ENCODE results near the gene RASSF5. TPM values are rescaled to one million over a fixed set of nuclear protein-coding genes. Genes with fewer than 3 reads are reported as not detected.

RASSF5 gene
- total and polyA plus RNA-seq, 10 of the 15 experiments (the other 5 are each of a cell fraction or from before 2014, with no cell fraction given): 14.0 to 89.6 (median 68.9) TPM

DNA sequence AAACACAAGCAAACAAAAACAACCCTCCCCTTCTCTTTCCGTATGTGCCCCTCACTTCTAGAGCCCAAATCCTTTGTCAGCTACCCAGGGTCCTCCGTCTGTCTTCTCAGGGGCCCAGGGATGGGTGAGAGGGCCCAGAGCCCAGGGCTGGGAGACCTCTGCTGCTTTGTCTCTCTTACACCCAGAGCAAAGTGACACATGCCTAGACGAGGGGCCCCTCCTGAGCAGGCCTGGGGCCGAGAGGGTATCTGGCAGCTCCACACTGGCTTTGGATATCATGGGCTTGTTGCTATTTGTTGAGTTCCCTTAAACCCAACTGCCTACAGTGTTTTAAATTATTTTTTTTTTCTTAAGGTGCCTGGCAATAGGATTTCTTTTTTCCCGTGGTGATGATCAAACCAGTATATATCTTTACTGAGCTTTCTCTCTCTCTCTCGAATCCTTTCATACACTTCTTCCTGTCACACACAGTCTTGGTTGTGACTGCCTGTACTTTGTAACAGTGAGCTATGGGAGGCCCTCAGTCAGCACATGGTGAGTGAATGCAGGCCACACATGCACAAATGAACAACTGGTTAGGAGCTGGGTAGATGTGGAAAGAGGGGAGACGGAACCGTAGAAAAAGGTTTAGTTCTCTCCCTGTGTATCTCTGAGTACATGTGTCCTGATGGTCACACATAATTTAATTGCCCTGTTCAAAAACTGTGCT, 14.5 kb downstream of the RASSF5 start:
- Histone ChIP-seq H3K27me3 (replicated peaks in 1 of 2; ENCODE audit: control insufficient read depth in 2 of 2, insufficient read depth in 2 of 2, low read length in 1 of 2) (no peaks in the 10 kb centered on the region), H3K4me3 (no peak overlapping the region), H3K9ac (ENCODE audit: control insufficient read depth, insufficient read depth, low read length) (no peak overlapping the region), H4K20me1 (ENCODE audit: control insufficient read depth, insufficient read depth) (no peaks in the 10 kb centered on the region), H3K9me3 (replicated peaks; ENCODE audit: control insufficient read depth, insufficient read depth, low read length) (no peaks in the 10 kb centered on the region), H3K4me2 (ENCODE audit: control insufficient read depth, insufficient read depth) (no peak overlapping the region), H2AFZ (ENCODE audit: control insufficient read depth, low read depth, low read length) (no peak overlapping the region), H3K4me1 (ENCODE audit: control insufficient read depth, insufficient read depth, low read length) (no peaks in the 10 kb centered on the region), H3K36me3 (ENCODE audit: control insufficient read depth in 2 of 2, insufficient read depth in 2 of 2, low read length in 1 of 2) (no peaks in the 10 kb centered on the region; a peak in 1 of 4 replicates), H3K27ac (ENCODE audit: control insufficient read depth, insufficient read depth) (no peak overlapping the region), H3K79me2 (ENCODE audit: control insufficient read depth, insufficient read depth, low read length) (no peaks in the 10 kb centered on the region)
- intact Hi-C loops (cut with micrococcal nuclease; ENCODE audit: unreplicated experiment): no loop called here
- CTCF ChIA-PET: interaction anchor here (0.9 to 3.1 kb wide), 7 partner anchors 12 to 205 kb away, joined by 3 to 13 read pairs (median 5); no protein-coding TSS in a partner anchor
- WGBS (ENCODE audit: insufficient coverage, insufficient replicate concordance, low lambda C conversion rate, missing lambda C conversion rate): 76% methylated on average over 8 of the region's 8 CpGs
- TSS peak; percentile 19 for BruUV-seq (replicated peaks)
- no peak for FAIRE-seq
- SMC1A ChIA-PET (ENCODE audit: uncharacterized antibody, unreplicated experiment): interaction anchor here (1.0 to 2.5 kb wide), 6 partner anchors 16 to 62 kb away, joined by 3 to 11 read pairs (median 6); partner anchors contain the start of gene RASSF5
- in situ Hi-C loops (cut with MboI): no loop called here
- DNase-seq (ENCODE audit: low read depth, low spot score): no peak
- RAD21 ChIA-PET (ENCODE audit: unreplicated experiment): interaction anchor here (1.2 to 1.3 kb wide), 3 partner anchors 26 to 64 kb away, joined by 3 to 6 read pairs (median 3); no protein-coding TSS in a partner anchor
- POLR2A ChIA-PET: interaction anchor here (1.0 kb wide), 1 partner anchor 15 kb away, joined by 4 read pairs; no protein-coding TSS in a partner anchor
- peak; percentile 12; the same call in 2 of the 3 replicates for ATAC-seq
- TF ChIP-seq EED (IDR thresholded peaks at IDR 0.05; ENCODE audit: low read depth) (no peak), MEF2A (IDR thresholded peaks at IDR 0.05; ENCODE audit: insufficient read depth, low read depth, low read length) (no peak), ASH2L (IDR thresholded peaks at IDR 0.05; ENCODE audit: borderline replicate concordance, low read depth) (no peak), POLR2AphosphoS2 (IDR thresholded peaks at IDR 0.05; ENCODE audit: low read depth, low read length) (no peak), HCFC1 (IDR thresholded peaks at IDR 0.05; ENCODE audit: low read length) (no peak), NFXL1 (IDR thresholded peaks at IDR 0.05; ENCODE audit: borderline replicate concordance) (no peak), SREBF2 (IDR thresholded peaks at IDR 0.05; ENCODE audit: low read length) (no peak), BACH1 (IDR thresholded peaks at IDR 0.05; ENCODE audit: borderline replicate concordance) (no peak), GABPA (IDR thresholded peaks at IDR 0.05; ENCODE audit: low read depth) (no peak), EZH2 (IDR thresholded peaks at IDR 0.05; ENCODE audit: borderline replicate concordance, control insufficient read depth, low read depth, low read length) (no peak), NKRF (conservative IDR thresholded peaks at IDR 0.05) (no peak), TCF3 (IDR thresholded peaks at IDR 0.05; ENCODE audit: borderline replicate concordance, insufficient read depth, low read depth, low read length) (no peak), GATAD2B (conservative IDR thresholded peaks at IDR 0.05; ENCODE audit: low read depth) (no peak), ZBED1 (IDR thresholded peaks at IDR 0.05; ENCODE audit: borderline replicate concordance) (no peak), TAF1 (IDR thresholded peaks at IDR 0.05; ENCODE audit: borderline replicate concordance, low read depth, low read length) (no peak), CBFB (IDR thresholded peaks at IDR 0.05; ENCODE audit: low read depth) (no peak)
- TF ChIP-seq, protein P1, sequence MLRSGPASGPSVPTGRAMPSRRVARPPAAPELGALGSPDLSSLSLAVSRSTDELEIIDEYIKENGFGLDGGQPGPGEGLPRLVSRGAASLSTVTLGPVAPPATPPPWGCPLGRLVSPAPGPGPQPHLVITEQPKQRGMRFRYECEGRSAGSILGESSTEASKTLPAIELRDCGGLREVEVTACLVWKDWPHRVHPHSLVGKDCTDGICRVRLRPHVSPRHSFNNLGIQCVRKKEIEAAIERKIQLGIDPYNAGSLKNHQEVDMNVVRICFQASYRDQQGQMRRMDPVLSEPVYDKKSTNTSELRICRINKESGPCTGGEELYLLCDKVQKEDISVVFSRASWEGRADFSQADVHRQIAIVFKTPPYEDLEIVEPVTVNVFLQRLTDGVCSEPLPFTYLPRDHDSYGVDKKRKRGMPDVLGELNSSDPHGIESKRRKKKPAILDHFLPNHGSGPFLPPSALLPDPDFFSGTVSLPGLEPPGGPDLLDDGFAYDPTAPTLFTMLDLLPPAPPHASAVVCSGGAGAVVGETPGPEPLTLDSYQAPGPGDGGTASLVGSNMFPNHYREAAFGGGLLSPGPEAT (IDR thresholded peaks at IDR 0.05; ENCODE audit: low read depth): no peak
- TF ChIP-seq, protein P2, sequence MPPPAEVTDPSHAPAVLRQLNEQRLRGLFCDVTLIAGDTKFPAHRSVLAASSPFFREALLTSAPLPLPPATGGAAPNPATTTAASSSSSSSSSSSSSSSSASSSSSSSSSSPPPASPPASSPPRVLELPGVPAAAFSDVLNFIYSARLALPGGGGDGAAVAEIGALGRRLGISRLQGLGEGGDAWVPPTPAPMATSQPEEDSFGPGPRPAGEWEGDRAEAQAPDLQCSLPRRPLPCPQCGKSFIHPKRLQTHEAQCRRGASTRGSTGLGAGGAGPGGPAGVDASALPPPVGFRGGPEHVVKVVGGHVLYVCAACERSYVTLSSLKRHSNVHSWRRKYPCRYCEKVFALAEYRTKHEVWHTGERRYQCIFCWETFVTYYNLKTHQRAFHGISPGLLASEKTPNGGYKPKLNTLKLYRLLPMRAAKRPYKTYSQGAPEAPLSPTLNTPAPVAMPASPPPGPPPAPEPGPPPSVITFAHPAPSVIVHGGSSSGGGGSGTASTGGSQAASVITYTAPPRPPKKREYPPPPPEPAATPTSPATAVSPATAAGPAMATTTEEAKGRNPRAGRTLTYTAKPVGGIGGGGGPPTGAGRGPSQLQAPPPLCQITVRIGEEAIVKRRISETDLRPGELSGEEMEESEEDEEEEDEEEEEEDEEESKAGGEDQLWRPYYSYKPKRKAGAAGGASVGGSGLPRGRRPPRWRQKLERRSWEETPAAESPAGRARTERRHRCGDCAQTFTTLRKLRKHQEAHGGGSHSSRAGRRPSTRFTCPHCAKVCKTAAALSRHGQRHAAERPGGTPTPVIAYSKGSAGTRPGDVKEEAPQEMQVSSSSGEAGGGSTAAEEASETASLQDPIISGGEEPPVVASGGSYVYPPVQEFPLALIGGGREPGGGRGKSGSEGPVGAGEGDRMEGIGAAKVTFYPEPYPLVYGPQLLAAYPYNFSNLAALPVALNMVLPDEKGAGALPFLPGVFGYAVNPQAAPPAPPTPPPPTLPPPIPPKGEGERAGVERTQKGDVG (CRISPR knock-in tag; IDR thresholded peaks at IDR 0.05): no peak
